Glutamatergic neuron (in vitro differentiated cells): Measurements from ENCODE around the gene STK24. TPM values are rescaled to one million over a fixed set of nuclear protein-coding genes. Genes with fewer than 3 reads are reported as not detected.
A peak's percentile ranks its signal among the peaks of the same experiment; 100 is the strongest.

Source experiments
- DNase-seq: peaks from one replicate; pipeline ENCODE4 v3.0.0; 2022
- H3K27ac Mint-ChIP-seq: one replicate; pipeline ENCODE4 v1.8.0; 2020; ENCODE audit warnings: mild to moderate bottlenecking, mixed read lengths, inconsistent platforms; ENCODE audit not compliant: unreplicated experiment
- H3K27me3 Mint-ChIP-seq: one replicate; pipeline ENCODE4 v1.8.0; 2020; ENCODE audit warnings: mild to moderate bottlenecking, moderate library complexity, mixed read lengths, inconsistent platforms; ENCODE audit not compliant: unreplicated experiment
- H3K36me3 Mint-ChIP-seq: one replicate; pipeline ENCODE4 v1.8.0; 2020; ENCODE audit warnings: mild to moderate bottlenecking, mixed read lengths, inconsistent platforms; ENCODE audit not compliant: unreplicated experiment
- H3K4me1 Mint-ChIP-seq: one replicate; pipeline ENCODE4 v1.8.0; 2020; ENCODE audit warnings: mild to moderate bottlenecking, low read depth, mixed read lengths, inconsistent platforms; ENCODE audit not compliant: unreplicated experiment
- H3K4me3 Mint-ChIP-seq: one replicate; pipeline ENCODE4 v1.8.0; 2020; ENCODE audit warnings: mild to moderate bottlenecking, mixed read lengths, inconsistent platforms; ENCODE audit not compliant: unreplicated experiment
- H3K9me3 Mint-ChIP-seq: one replicate; pipeline ENCODE4 v1.8.0; 2020; ENCODE audit warnings: mild to moderate bottlenecking, moderate library complexity, mixed read lengths, inconsistent platforms; ENCODE audit not compliant: unreplicated experiment
- total RNA-seq: library from RNA; stranded (reverse); fragmentation: NEBNext Ultra II Directional; extraction: Animal tissue kit (Norgen Biotek cat#: 25700); gene quantifications from one replicate; pipeline ENCODE4 v1.2.1, GENCODE V29; 2021; ENCODE audit not compliant: unreplicated experiment
- TF ChIP-seq, protein P1 (sequence below): fragments of 200-600 bp; sonication (generic); IDR thresholded peaks from one replicate; pipeline ENCODE4 v1.5.0; 2021; ENCODE audit not compliant: partially characterized antibody, unreplicated experiment

The STK24 gene
- total RNA-seq, 1 donor from 2014 or later: 188 TPM

- TF ChIP-seq, protein P1, sequence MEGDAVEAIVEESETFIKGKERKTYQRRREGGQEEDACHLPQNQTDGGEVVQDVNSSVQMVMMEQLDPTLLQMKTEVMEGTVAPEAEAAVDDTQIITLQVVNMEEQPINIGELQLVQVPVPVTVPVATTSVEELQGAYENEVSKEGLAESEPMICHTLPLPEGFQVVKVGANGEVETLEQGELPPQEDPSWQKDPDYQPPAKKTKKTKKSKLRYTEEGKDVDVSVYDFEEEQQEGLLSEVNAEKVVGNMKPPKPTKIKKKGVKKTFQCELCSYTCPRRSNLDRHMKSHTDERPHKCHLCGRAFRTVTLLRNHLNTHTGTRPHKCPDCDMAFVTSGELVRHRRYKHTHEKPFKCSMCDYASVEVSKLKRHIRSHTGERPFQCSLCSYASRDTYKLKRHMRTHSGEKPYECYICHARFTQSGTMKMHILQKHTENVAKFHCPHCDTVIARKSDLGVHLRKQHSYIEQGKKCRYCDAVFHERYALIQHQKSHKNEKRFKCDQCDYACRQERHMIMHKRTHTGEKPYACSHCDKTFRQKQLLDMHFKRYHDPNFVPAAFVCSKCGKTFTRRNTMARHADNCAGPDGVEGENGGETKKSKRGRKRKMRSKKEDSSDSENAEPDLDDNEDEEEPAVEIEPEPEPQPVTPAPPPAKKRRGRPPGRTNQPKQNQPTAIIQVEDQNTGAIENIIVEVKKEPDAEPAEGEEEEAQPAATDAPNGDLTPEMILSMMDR: no peak
- H3K27ac Mint-ChIP-seq: no peak overlapping the region
- peaks cover 14% of the 10 kb centered on the region for H3K27me3 Mint-ChIP-seq
- H3K36me3 Mint-ChIP-seq: no peaks in the 10 kb centered on the region
- peaks cover 41% of the 10 kb centered on the region for H3K9me3 Mint-ChIP-seq
- no peak for DNase-seq
- peaks cover 27% of the 10 kb centered on the region for H3K4me1 Mint-ChIP-seq
- H3K4me3 Mint-ChIP-seq: no peak overlapping the region
Measured at GRCh38 chr13:98452851-98453843, 123.8 kb downstream of the STK24 start.

GRCh38 chr13:98451676-98452470 is 125.0 kb downstream of the STK24 start:
- H3K27me3 Mint-ChIP-seq: peaks cover 23% of the 10 kb centered on the region
- H3K4me3 Mint-ChIP-seq: peak overlapping the region; percentile 45
- H3K4me1 Mint-ChIP-seq: peaks cover 31% of the 10 kb centered on the region
- H3K27ac Mint-ChIP-seq: peak overlapping the region; percentile 65
- peaks cover 4% of the 10 kb centered on the region for H3K36me3 Mint-ChIP-seq
- DNase-seq: peak; percentile 20
- peaks cover 47% of the 10 kb centered on the region for H3K9me3 Mint-ChIP-seq
- TF ChIP-seq, protein P1: no peak

DNA sequence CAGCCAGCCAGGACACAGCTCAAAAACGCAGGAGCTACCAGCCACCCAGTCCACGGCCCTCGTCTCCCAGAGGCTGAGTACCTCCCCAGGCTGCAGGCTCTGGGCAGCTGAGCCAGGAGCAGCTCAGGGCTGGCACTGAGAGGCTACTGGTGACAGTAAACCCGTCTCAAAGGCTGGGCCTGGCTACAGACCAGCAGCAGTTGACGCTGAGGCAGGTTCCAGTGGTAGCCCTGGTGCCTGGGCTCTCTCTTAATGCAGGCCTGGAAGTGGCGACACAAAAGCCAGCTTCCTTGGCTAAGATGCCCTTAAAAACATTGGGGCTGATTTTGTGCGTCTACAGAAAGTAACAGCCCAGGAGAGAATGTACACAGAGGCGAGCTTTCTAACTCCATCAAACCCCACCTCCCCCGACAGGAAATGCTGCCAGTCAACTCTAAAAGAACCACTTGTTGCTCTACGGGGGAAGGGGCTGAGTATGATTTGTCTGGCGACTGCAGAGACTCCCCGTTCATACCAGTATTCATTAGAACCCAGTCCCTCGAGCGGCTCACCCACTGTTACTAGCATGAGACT is 126.3 kb downstream of the STK24 start:
- no peak for DNase-seq
- Mint-ChIP-seq H3K4me1 (peaks cover 28% of the 10 kb centered on the region), H3K36me3 (peaks cover 4% of the 10 kb centered on the region), H3K27me3 (peaks cover 27% of the 10 kb centered on the region), H3K9me3 (peaks cover 51% of the 10 kb centered on the region), H3K27ac (peak overlapping the region; percentile 65), H3K4me3 (no peak overlapping the region)
- TF ChIP-seq, protein P1: no peak

GRCh38 chr13:98450026-98450425 is 126.9 kb downstream of the STK24 start:
- peaks cover 4% of the 10 kb centered on the region for H3K36me3 Mint-ChIP-seq
- H3K4me1 Mint-ChIP-seq: peaks cover 30% of the 10 kb centered on the region
- DNase-seq: no peak
- H3K27me3 Mint-ChIP-seq: peaks cover 30% of the 10 kb centered on the region
- TF ChIP-seq, protein P1: no peak
- H3K27ac Mint-ChIP-seq: no peak overlapping the region
- H3K4me3 Mint-ChIP-seq: no peak overlapping the region
- peaks cover 55% of the 10 kb centered on the region for H3K9me3 Mint-ChIP-seq
